ENCODE results near the gene GSS. TPM values are rescaled to one million over a fixed set of nuclear protein-coding genes. Genes with fewer than 3 reads are reported as not detected.

The GSS gene
- total and polyA plus RNA-seq, 4 donors: 20.8 to 38.8 (median 35.4) TPM

- Histone ChIP-seq H3K9me3 (ENCODE audit: control insufficient read depth in 4 of 4, low read length in 3 of 4) (no peaks in the 10 kb centered on the region), H3K36me3 (ENCODE audit: control insufficient read depth in 4 of 4, insufficient read depth in 3 of 4, low read depth in 1 of 4, low read length in 3 of 4) (peaks cover 4 to 41% (median 13%) of the 10 kb centered on the region in 4 donors), H3K4me3 (ENCODE audit: low read depth in 1 of 3, low read length in 3 of 3) (no peak overlapping the region), H3K27me3 (ENCODE audit: control insufficient read depth in 4 of 4, insufficient read depth in 4 of 4, low read length in 3 of 4) (no peaks in the 10 kb centered on the region), H3K4me1 (ENCODE audit: control insufficient read depth in 4 of 4, insufficient read depth in 4 of 4, low read length in 3 of 4) (peaks cover 0 to 3% (median under 1%) of the 10 kb centered on the region in 4 donors), H3K9ac (ENCODE audit: low read depth in 1 of 2, low read length in 2 of 2) (no peak overlapping the region), H3K27ac (ENCODE audit: low read depth in 1 of 2, low read length in 2 of 2) (no peak overlapping the region)
- DNase-seq (ENCODE audit: low spot score): no peak
- WGBS: 98% methylated on average over 9 of the region's 9 CpGs
- TF ChIP-seq GABPA (IDR thresholded peaks at IDR 0.05 in 1 of 2, conservative IDR thresholded peaks at IDR 0.05 in 1 of 2) (no peak), ZBTB33 (IDR thresholded peaks at IDR 0.05) (no peak), CTCF (IDR thresholded peaks at IDR 0.05; ENCODE audit: low read depth, low read length, missing input control) (no peak)
These were observed 13.3 kb downstream of the GSS start for GRCh38 chr20:34942301-34942700.

DNA sequence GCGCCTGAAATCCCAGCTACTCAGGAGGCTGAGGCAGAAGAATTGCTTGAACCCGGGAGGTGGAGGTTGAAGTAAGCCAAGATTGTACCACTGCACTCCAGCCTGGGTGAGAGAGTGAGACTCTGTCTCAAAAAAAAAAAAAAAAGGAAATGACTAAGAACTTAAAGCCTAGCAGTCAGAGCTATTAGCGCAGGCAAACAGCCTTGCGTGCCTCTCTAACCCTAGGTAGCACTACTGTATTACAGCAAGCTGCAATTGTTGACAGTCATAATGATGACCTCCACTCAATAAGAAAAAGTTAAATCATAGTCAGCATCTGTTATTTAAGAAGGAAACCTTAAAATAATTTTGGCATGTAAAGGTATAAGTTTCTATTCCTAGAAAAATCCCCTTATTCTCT is 14.4 kb downstream of the GSS start:
- Histone ChIP-seq H3K27ac (ENCODE audit: low read depth in 1 of 2, low read length in 2 of 2) (no peak overlapping the region), H3K27me3 (ENCODE audit: control insufficient read depth in 4 of 4, insufficient read depth in 4 of 4, low read length in 3 of 4) (no peaks in the 10 kb centered on the region), H3K36me3 (ENCODE audit: control insufficient read depth in 4 of 4, insufficient read depth in 3 of 4, low read depth in 1 of 4, low read length in 3 of 4) (peaks cover 4 to 37% (median 11%) of the 10 kb centered on the region in 4 donors), H3K4me1 (ENCODE audit: control insufficient read depth in 4 of 4, insufficient read depth in 4 of 4, low read length in 3 of 4) (peaks cover 0 to 3% (median under 1%) of the 10 kb centered on the region in 4 donors), H3K9ac (ENCODE audit: low read depth in 1 of 2, low read length in 2 of 2) (no peak overlapping the region), H3K9me3 (ENCODE audit: control insufficient read depth in 4 of 4, low read length in 3 of 4) (no peaks in the 10 kb centered on the region), H3K4me3 (ENCODE audit: low read depth in 1 of 3, low read length in 3 of 3) (no peak overlapping the region)
- no peak for DNase-seq (ENCODE audit: low spot score)
- TF ChIP-seq NR2F2 (IDR thresholded peaks at IDR 0.05) (no peak), YY1 (IDR thresholded peaks at IDR 0.05) (no peak)
- 93% methylated on average over 4 of the region's 4 CpGs for WGBS

DNA sequence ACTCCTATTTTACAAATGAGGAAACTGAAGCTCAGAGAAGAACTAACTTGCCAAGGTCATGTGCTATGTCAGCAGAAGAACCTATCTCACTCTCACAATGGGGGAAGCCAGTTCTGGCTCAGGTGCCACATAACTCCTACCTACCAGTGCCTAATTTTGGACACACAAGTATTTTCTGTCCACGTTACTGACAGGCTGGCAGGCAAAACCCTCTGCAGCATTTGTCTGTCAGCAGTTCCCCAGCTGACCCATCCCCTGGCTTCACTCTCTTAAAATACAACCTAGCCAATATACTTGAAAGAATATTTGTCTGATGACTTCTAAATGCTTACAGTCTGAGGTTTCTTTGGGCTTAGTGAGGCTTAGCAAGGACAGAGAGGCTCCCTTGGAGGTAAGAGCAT is 15.5 kb downstream of the GSS start:
- H3K9me3 ChIP-seq (ENCODE audit: control insufficient read depth in 4 of 4, low read length in 3 of 4): no peaks in the 10 kb centered on the region
- peaks cover 0 to 3% (median under 1%) of the 10 kb centered on the region in 4 donors for H3K4me1 ChIP-seq (ENCODE audit: control insufficient read depth in 4 of 4, insufficient read depth in 4 of 4, low read length in 3 of 4)
- peaks cover 4 to 29% (median 11%) of the 10 kb centered on the region in 4 donors for H3K36me3 ChIP-seq (ENCODE audit: control insufficient read depth in 4 of 4, insufficient read depth in 3 of 4, low read depth in 1 of 4, low read length in 3 of 4)
- no peak overlapping the region for H3K27ac ChIP-seq (ENCODE audit: low read depth in 1 of 2, low read length in 2 of 2)
- H3K27me3 ChIP-seq (ENCODE audit: control insufficient read depth in 4 of 4, insufficient read depth in 4 of 4, low read length in 3 of 4): no peaks in the 10 kb centered on the region
- H3K4me3 ChIP-seq (ENCODE audit: low read depth in 1 of 3, low read length in 3 of 3): no peak overlapping the region
- H3K9ac ChIP-seq (ENCODE audit: low read depth in 1 of 2, low read length in 2 of 2): no peak overlapping the region
- DNase-seq (ENCODE audit: low spot score): no peak
- TF ChIP-seq NR2F2 (IDR thresholded peaks at IDR 0.05) (no peak), YY1 (IDR thresholded peaks at IDR 0.05) (no peak), FOXA1 (IDR thresholded peaks at IDR 0.05) (no peak), CTCF (IDR thresholded peaks at IDR 0.05; ENCODE audit: low read depth, low read length, missing input control) (no peak), FOXA2 (IDR thresholded peaks at IDR 0.05) (no peak), ZBTB33 (IDR thresholded peaks at IDR 0.05) (no peak), HNF4G (IDR thresholded peaks at IDR 0.05) (no peak), SP1 (IDR thresholded peaks at IDR 0.05) (no peak), GABPA (IDR thresholded peaks at IDR 0.05 in 1 of 2, conservative IDR thresholded peaks at IDR 0.05 in 1 of 2) (no peak)
- 89% methylated on average over 1 of the region's 1 CpG for WGBS
